ENCODE measurements around the gene PLCG2.
"Not testable (repeated sequence)": the region's sequence is repeated elsewhere in the genome, so short reads cannot be mapped to it uniquely, and the experiment has no call there.

Gene PLCG2

DNA sequence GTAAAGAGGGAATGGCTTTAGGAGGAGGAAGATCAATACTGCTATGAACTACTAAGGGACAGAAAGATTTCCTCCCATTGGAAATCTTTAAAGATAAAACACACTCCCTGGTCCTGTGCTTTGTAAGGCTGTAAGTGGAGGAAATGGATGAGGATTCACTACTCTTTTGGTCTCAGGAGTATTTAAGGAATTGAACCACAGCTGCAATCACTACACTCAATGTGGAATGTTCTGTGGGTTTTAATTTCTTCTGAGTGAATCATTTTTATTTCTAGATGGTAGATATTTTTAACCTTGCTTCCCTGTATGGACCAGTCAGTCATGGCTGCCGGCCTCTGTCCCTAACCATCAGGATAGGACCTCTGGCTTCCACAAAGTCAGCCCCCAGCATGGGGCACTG, 166.6 kb downstream of the PLCG2 start:
- DNase-seq, result no peak

DNA sequence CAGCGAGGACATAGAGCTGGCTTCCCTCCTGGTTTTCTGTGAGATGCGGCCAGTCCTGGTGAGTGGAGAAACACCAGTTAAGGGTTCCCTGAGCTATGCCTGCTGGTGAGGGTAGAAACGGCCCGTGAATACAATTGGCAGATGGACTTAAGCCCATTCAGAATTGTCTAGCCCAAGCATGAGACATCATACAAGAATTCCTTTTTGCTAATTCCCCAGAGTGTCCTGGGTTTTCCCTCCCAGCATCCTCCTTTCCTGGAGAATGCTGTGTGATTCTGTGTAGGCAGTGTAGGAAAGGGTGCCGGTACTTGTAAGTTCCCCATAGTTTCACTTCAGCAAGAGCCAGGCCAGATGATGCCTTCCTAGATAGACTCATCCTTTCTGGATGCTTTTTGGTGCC, 167.1 kb downstream of the PLCG2 start:
- DNase-seq, result no peak

DNA sequence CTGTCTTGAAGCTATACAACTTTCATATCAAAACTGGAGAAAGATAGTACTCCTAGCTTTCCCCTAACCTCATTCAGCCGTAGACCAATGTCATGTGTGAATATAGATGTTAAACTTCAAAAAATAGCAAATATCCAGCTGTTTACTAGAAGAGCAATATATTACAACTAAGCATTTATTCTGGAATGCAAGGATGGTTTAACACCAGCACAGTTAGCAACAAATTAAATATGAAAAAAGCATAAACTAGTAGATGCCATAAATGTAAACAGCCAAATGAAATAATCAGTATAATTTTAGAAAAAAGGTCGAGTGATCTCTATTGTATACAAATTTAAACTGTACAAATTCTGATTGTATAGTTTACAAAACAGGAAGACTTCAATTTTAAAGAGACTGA, 172.5 kb downstream of the PLCG2 start:
- DNase-seq, result no peak

DNA sequence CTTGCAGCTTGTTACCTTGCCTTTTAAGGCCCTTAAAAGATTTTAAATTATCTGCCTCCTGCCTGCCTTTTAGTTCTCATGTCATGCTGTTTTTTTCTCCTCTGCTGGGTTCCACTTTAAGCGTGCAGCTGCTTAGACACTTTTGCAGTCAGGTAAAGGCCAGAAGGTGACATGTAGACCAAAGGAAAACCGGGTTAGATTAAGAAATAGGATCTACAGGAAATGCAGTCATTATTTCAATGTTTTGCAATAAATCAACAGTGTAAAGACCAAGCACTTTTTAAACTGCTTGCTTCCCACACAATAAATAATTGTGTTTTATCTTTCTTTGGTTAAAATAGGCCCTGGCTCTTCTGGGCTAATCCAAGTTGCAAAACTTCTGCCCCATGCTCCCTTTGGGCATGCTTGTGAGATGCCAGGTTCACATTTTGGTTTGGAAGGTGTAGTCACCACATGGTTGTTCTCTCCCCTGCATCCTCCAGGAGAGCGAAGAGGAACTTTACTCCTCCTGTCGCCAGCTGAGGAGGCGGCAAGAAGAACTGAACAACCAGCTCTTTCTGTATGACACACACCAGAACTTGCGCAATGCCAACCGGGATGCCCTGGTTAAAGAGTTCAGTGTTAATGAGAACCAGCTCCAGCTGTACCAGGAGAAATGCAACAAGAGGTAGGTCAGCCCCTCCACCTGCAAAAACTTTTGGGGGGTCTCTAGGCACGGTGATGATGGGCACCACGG, 177.3 kb downstream of the PLCG2 start:
- DNase-seq, result no peak

DNA sequence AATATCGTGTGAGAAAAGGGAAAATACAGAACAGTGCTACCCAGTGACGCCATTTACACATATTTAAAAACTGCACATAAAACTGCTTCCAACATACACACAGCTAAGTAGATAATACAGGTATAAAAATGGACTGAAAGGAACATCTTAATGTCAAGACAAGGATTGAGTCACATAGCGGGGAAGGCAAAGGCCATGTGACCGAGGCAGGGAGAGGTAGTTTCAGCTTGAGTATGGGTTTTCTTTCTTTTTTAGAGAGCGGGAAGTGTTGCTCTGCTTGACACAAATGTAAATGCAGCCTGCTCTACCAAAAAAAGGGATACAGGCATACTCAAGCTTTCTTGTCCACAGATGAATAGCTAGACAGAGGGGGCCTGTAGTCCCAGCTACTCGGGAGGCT, 185.7 kb downstream of the PLCG2 start:
- DNase-seq, result no peak

DNA sequence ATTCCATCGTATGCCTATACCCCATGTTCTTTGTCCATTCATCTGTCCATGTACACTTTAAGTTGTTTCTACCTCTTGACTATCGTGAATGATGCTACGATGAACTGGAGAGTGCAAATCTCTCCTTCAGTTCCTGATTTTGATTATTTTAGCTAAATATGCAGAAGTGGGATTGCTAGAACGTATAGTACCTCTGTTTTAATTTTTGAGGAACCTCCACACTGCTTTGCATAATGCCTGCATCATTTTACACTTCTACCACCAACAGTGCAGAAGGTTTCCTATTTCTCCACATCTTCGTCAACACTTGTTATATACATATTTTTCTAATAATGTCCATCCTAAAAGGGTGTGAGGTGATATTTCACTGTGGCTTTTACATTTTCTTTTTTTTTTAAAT, 188.3 kb downstream of the PLCG2 start:
- no peak for DNase-seq

DNA sequence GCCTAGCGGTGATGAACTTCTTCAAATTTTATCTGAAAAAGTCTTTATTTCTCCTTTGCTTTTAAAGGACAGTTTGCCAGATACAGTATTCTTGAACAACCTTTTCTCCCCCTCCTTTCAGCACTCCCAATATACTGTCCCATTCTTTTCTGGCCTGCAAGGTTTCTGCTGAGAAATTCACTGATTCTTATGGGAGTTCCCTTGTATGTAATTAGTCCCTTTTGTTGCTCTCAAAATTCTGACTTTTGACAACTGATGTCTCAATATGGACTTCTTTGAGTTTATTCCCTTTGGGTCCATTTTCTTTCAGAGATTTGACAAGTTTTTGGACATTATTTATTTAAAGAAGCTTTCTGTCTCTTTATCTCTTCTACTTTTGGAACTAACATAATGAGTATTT, 192.8 kb downstream of the PLCG2 start:
- DNase-seq, result no peak

DNA sequence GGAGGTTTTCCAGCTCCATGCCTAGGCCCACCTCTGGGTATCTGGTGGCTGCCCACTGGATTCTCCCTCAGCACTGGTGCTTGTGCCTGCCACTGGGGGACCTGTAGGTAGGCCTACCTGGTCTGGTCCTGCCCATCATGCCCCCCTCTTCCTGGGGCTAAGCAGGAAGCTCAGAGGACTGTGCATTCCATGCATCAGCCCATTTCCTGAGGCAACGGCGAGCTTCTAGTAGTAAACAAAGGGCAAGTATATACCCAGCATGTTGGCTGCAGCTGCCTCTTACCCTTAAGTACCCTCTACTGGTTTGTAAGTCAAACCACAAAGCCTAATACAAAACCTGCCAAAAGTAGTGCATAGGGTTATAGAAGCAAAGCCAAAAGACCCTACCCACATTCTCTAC, 194.6 kb downstream of the PLCG2 start:
- DNase-seq, result no peak

DNA sequence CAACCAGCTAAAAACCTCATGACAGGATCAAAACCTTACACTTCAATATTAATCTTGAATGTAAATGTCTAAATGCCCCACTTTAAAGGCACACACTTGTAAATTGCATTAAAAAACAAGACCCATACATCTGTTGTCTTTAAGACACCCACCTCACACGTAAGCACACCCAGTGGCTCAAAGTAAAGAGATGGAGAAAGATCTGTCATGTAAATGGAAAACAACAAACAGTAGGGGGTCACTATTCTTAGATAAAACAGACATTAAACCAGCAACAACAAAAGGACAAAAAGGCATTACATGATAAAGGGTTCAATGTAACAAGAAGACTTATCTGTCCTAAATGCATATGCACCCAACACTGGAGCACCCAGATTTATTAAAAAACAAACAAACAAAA, 196.5 kb downstream of the PLCG2 start:
- DNase-seq, result no peak

DNA sequence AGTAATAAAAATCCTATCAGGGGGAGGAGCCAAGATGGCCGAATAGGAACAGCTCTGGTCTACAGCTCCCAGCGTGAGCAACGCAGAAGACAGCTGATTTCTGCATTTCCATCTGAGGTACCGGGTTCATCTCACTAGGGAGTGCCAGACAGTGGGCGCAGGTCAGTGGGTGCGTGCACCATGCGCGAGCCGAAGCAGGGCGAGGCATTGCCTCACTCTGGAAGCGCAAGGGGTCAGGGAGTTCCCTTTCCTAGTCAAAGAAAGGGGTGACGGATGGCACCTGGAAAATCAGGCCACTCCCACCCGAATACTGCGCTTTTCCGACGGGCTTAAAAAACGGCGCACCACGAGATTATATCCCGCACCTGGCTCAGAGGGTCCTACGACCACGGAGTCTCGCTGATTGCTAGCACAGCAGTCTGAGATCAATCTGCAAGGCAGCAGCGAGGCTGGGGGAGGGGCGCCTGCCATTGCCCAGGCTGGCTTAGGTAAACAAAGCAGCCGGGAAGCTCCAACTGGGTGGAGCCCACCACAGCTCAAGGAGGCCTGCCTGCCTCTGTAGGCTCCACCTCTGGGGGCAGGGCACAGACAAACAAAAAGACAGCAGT, 198.3 kb downstream of the PLCG2 start:
- DNase-seq, result not testable (repeated sequence)

DNA sequence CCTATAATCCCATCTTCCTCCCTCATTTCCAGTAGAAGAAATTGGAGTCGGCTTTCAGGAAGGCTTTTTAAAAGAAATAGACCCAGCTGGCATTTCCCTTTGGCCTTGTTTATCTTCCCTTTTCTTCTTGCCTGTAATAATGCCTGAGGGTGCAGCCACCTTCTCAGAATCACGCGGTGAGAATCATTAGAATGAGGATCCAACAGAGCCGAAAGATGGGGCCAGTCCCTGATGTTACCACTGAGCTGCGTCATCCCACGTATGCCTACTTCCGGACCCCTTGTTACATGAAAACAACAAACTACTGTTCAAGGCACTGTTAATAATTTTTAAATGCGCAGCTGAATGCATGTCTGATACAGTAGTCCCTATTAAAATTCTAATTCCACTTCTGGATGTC, 208.0 kb downstream of the PLCG2 start:
- DNase-seq, result no peak

DNA sequence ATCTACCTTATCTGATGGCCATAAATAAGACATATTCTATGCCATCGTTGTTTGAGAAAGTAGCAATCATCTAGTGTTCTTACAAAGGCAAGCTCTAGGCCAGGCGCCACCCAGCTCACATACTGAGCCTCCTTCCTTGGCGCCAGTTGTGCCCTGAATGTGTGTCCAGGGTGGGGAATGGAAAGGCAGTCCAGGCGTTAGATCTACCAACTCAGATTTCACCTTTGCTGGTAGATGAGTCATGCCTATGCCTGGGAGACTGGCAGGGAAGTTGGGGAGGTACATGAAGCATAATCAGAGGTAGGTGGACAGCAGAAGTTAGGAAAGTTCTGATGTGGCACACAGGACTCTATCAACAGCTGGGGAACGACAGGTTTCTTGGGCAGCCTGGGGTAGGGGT, 208.6 kb downstream of the PLCG2 start:
- no peak for DNase-seq

DNA sequence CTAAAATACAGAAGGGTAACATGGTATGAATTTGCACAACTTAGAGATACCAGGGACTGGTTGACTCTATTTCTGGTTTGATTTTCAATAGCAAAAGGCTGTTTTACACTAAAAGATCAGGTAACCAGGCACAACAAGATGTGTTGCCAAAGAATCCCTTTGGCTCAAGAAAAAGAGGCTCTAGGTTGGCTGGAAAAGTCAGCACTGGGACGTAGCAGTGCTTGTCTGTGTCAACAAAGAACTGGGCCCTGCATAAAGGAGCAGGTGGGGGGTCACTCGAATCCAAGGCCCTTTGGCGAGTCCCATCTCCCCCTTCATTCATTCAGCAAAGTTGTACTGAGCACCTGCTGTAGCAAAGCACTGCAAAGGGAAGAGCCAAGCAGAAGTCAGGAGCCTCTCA, 213.8 kb downstream of the PLCG2 start:
- no peak for DNase-seq

DNA sequence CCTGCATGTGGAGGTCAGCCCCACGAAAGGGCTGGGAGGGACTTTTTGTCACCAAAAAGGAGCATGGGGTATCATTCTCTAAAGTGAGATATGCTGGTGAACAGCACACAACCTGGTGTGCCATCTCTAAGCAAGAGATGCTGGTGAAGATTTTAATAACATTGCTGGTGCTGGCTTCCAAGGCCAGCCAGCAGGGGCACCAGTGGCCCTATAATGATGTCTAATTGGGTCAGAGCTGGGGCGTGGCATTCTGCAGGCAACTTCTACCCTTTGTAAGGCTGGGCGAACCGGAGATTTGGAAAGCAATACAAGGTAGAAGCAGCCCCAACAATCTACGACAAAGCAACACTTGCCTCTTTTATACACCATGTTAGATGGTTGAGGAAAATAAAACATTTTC, 215.4 kb downstream of the PLCG2 start:
- DNase-seq, result no peak

DNA sequence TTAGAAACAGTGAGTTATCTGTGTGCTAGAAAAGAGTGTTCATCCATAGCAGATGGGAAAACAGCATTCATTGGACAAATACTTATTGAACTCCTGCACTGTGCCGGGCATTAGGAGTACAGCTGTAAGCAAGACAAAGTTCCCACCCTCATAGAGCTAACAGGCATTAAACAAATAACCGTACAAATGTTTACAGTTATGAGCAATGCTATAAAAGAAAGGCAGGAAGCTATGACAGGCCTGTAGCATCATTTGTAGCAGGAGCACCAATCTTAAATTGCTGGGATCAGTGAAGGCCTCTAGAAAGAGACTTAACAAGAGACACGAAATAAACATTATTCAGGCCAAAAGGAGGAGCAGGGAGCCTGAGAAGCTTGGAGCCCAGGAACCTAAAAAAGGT, 216.6 kb downstream of the PLCG2 start:
- DNase-seq, result no peak

DNA sequence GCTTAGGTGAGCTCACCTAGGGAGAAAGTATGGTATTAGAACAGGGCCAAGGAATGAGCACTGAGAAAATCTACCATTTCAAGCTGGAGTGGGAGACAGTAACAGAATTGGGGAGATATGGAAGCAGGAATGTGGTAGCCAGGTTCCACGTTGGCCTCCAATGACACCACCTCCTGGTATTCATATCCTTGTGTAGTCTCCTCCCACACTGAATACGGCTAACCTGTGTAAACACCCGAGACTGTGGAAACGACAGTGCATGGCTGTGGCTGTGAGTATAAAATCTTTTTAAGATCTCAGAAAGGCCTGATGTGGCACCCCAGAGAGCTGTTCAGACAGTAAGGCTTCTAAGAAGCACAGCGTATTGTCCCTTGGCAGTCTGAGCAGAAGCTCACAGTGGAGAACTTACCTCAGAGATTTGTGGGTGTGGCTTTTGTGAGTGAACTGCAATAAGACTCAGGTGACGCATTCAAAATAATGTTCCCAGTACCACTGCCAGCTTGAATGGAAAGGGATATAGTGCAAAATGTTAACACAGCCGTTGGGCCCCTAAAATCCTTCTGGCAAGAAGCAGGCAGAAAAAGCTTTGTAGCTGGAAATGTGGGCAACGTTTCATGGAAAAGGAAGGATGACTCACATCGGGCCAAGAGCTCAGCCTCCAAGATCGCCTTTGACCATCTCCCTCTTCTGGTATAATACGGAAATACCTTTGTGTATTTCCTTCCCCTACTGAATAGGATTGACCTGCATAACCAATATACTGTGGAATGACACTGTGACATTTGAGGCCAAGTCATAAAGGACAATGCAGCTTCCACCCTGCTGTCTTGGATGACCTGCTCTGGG, 217.8 kb downstream of the PLCG2 start:
- DNase-seq, result no peak

DNA sequence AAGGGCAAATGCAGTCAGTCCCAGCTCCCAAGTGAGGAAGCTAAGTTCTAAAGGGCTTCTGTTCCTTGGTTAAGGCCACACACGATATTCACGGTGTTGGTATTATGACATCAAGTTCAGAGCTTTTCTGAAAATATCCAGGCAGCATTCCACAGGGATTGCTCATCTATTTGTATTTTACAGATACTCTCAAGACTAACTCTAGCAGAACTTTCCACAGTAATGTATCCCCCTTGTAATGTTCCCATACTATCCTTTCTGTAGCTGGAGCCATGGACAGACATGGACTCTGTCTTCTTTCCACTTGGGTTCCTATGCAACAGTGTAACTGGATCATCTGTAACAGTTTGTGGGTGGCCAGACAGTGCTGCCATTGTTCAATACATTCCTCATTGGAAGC, 218.6 kb downstream of the PLCG2 start:
- DNase-seq, result no peak

DNA sequence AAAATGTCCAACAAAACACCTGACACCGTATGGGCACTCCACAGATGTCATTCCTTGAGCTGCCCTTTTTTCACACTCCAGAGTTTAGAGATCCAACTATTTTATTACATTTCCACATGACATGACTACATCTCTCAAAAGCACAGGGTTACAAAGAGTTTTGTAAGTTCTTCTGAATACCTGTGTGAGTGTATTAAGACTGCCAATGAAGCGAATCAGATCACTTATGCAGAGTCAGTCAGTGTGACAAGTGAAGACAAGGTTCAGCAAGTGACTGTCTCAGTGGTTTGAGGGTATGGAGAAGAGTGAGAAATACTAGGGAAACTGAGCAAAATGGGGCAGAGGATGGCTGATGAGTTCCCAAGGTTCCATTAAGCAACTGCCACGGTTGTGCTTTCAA, 223.7 kb downstream of the PLCG2 start:
- no peak for DNase-seq

DNA sequence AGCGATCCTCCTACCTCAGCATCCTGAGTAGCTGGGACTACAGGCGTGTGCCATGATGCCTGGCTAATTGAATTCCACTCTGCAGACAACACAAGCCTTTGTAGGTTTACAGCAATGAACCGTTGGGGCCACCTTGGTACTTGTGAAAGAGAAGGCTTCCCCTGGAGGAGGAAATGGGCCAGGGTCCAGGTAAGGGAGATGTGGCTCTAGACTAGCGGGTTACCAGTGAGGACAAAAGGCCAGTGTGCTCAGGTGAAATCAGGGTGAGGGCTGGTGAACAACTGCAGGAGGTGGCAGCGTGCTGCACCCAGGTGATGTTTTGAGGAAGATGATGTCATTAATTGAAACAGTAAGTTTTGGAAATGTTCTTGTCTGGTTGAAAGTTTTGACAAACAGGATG, 225.5 kb downstream of the PLCG2 start:
- no peak for DNase-seq

DNA sequence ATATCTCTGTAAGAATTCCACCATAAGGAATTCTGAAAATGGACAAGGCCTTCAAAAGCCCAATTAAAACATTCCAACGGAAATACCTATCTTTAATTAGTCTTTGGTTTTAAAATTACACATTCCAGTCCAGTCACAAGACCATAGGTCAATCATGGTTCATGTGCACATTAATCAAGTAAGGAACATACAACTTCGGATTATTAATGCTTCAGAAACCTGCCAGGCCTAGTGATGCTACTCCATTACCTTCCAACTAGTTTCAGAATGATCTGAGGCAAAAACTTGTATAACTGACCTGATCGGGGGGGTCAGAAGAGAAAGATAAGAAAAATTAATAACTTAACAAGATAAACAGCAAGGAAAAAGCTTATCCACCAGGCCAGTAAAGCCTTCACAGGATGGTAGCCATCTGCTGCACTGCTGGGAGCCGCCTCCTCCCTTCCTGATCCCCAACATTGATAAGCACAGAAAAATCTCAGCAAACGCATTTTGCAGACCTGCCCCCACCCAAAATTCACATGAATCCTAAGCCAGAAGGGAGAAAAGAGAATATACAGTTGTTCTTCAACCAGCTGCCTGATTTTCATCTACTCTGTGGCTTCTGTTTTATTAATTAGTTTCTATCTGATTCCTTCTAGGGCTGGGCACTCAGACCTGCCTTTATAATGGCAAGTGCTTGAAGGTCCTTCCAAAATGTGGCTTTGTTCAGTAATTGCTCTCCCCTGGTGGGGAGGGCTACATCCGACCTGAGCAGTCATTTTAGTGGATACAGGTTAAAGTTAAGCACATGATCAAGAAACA, 226.1 kb downstream of the PLCG2 start:
- DNase-seq, result no peak

DNA sequence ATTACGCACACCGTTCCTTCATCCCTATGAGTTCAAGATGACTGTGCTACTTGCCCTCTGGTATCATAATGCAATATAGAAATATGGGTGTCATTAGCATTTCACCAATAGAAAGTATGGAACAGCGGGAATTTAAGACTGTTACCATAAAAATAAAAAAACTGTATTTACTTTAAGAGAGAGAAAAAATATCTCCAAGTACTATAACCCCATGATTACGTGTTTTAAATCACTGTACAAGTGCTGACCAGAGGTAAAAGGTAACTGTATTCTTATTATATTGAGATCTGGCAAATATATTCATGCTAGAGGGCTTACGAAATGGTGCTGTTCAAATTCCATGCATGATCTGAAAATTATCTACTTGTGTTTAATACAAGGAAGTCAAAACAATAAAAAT, 226.9 kb downstream of the PLCG2 start:
- DNase-seq, result no peak

DNA sequence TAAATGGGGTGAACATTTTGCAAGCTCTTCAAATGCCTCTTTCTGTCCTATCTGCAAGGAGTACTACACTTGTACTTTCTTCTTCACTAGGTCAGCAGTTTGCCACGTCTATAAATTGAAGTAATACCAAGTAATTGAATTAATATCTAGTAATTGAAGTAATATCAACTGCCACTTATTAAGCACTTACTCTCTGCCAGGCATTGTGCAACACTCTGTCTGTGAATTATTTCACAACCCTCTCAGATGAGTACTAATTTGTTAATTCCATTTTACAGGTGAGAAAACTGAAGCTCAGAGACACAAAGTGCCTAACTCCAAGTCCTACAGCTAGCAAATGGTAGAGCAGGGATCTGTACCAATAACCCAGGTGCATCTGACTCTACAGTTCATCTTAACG, 228.1 kb downstream of the PLCG2 start:
- DNase-seq, result no peak

DNA sequence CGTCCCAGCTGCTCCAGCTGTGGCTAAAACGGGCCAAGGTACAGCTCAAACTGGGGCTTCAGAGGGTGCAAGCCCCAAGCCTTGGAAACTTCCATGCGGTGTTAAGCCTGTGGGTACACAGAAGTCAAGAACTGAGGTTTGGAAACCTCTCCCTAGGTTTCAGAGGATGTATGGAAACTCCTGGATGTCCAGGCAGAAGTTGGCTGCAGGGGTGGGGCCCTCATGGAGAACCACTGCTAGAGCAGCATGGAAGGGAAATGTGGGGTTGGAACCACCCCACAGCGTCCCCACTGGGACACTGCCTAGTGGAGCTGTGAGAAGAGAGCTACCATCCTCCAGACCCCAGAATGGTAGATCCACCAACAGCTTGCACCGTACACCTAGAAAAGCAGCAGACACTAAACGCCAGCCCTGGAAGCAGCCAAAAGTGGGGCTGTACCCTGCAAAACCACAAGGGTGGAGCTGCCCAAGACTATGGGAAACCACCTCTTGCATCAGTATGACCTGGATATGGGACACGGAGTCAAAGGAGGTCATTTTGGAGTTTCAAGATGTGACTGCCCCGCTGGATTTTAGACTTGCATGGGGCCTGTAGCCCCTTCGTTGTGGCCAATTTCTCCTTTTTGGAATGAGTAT, 230.0 kb downstream of the PLCG2 start:
- no peak for DNase-seq

Data from CD4-positive, alpha-beta T cell treated with Interleukin-10 for 1 hour (primary cell).